ENCODE results near the gene PIN1.

Gene PIN1

GRCh38 chr19:9891609-9892373 is 56.7 kb downstream of the PIN1 start:
- no peak for DNase-seq (ENCODE audit: low read depth)

All from ELR (cell line).